HCEC 1CT (cell line): ENCODE measurements around the gene ELL.
A peak's percentile ranks its signal among the peaks of the same experiment; 100 is the strongest.

Source experiments
- DNase-seq: peaks from one replicate; pipeline ENCODE4 v3.0.0-alpha.2; 2017

ELL gene

DNA sequence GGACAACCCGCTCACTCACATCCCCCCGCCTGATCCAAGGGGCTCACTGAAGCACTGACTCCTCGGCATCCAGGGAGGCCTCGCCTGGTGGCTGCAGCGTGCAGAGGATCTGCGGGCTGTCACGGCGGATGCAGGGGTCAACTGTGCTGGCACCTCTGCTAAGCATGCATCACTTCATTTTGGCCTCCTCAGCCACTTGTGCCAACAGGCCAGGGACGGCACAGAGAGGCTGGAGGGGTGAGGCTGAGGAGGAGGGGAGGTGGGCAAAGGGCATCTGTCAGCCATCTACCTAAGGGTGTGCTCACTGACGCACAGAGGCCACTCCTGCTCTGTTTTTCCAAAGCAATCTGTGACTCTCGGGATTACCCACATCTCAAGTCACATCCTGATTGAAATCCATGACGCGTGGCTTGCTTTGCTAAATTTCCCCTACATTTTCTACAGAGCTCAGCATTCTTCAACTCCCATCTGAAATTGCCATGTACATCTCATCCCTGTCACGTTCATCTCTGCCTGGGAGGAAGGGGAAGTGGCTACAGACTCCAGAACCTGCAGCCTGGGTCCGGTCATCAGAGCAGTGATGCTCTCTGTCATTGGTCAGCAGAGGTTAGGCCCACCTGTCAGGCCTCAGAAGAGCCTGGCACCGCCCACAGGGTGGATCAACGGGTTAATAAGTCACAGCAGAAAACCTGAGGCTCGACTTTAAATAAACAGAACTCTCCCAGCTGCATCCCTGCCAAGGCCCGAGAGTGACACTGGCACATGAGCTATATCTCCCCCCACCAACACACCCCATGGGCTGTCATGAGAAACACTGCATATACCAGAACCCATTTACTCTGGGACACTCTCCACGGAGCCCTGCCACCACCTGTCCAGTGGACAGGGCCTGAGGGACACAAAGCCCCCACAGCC, 17.6 kb downstream of the ELL start:
- no peak for DNase-seq

GRCh38 chr19:18503337-18503970, 18.4 kb downstream of the ELL start:
- DNase-seq = no peak

- no peak for DNase-seq
Observed at GRCh38 chr19:18502638-18503294, 19.1 kb downstream of the ELL start.

DNA sequence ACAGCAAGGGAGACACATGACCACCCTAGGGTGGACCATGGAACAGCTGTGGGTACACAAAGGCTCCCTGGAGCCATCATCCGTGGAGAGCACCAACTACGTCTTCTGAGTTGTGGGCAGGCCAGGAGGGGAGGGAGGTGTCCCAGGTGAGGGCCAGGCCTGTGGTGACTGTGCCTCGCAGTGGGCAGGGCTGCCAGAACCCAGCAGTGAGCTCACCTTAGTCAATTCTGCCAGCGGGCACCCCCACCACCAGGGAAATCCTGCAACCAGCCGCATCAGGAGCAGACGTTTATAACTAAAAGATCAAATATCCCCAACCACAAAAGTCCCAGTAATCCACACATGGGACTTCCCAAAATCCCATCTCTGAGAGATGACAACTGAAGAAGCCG, 19.6 kb downstream of the ELL start:
- no peak for DNase-seq

DNA sequence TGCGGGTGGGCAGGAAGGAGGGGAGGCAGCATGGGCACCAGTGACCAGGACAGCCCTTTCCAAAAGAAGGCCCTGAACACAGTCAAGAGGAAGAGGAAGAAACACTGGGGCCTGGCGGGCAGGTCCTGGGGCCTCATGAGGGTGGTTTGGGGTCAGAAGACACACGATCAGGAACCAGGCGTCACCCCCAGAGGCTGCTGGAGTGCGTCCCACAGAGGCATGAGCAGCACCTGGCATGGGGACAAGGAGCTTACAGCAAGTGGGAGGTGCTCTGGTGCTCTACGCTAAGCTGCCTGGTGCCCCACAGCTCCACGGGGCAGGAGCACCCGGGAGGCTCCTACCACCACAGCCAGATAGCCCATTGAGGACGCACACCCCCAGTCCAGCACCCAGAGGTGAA, 20.0 kb downstream of the ELL start:
- DNase-seq = no peak

DNA sequence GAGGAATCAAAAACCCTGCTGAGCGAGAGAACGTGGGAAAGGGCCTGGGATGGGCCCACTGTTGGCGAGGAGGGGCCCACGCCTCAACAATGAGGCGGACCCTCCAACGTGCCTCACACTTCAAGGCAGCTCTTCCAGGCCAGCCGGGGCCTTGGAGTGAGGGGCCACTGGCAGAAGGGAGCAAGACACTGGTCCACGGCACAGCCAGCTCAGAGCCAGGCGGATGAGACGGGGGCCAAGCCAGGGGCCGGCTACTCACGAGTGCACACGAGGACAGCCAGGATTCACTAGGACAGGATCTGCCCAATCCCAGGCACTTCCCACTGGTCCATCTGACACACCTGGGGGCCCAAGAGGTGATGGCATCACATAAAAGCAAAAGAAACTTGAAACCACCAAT, 20.5 kb downstream of the ELL start:
- no peak for DNase-seq

DNA sequence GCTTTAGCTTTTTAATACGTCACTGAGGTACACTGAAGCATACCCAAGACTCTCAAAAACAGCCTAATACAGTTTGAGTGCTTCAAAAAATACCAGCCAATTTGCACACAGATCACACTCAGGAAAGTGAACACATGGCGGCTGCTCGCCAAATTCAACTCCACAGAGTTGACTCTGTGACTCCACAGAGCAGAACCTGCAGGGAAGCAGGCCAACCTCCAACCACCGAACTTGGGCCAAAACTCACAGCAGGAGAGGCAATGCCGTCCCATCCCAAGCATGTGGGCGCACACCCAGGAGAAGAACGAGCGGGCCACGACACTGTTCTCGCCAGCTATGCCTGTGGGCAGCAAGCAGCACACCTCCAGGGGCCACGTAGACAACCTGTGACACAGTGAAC, 21.1 kb downstream of the ELL start:
- no peak for DNase-seq

GRCh38 chr19:18500376-18500775, 21.5 kb downstream of the ELL start:
- no peak for DNase-seq

DNA sequence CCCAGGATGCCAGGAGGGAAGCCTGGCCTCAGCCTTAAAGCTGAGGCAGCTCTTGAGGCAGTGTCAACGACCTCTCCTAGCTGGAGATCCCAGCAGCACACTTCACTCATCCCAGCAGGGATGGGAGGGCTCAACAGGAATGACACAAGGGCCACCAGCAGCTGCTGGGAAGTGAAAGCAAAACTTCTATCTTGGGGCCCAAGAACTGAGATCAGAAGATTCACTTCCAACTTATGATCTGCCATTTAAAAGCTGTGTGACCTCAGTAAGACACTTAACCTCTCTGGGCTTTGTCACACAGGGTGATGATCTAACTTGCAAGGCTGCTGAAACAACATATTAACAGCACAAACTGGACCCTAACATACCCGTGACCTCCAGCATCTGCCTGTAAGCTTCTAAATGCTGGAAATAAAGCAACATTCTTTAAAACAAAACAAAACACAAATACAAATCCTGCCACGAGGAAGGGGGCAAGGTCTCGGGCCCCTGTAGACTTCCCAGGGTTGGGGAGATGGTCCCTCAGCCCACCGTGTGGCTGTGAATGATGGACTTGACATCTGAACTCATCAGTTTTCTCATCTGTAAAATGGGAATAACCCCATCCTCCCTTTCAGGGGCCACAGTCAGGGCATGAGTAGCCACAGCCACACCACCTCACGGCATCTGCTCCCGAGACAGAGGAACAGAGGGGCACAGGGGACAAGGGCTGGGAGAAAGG, 22.7 kb downstream of the ELL start:
- DNase-seq = no peak

DNA sequence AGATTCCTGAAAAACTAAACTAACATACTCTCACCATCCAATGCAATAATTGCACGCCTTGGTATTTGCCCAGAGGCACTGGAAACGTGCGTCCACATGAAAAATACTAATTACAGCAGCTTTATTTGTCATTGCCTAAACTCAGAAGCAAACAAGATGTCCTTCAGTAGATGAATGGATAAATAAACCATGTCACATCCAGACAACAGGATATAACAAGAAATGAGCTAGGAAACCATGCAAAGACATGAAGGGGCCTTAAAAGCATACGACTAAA, 25.0 kb downstream of the ELL start:
- no peak for DNase-seq

- peak; percentile 77 for DNase-seq
Observed at GRCh38 chr19:18496167-18496979, 25.5 kb downstream of the ELL start.

- DNase-seq = no peak
Observed at GRCh38 chr19:18495204-18495911, 26.5 kb downstream of the ELL start.

DNA sequence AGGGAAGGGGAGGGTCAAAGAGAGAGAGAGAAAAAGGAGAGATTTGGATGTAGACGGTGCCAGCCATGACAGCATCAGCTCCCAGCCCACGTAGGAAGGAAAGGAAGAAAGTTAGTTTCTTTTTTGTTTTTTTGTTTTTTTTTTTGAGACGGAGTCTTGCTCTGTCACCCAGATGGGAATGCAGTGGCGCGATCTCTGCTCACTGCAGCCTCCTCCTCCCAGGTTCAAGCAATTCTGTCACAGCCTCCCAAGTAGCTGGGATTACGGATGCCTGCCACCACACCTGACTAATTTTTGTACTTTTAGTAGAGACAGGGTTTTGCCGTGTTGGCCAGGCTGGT, 27.6 kb downstream of the ELL start:
- no peak for DNase-seq

- DNase-seq = no peak
Observed at GRCh38 chr19:18493440-18494266, 28.2 kb downstream of the ELL start.

DNA sequence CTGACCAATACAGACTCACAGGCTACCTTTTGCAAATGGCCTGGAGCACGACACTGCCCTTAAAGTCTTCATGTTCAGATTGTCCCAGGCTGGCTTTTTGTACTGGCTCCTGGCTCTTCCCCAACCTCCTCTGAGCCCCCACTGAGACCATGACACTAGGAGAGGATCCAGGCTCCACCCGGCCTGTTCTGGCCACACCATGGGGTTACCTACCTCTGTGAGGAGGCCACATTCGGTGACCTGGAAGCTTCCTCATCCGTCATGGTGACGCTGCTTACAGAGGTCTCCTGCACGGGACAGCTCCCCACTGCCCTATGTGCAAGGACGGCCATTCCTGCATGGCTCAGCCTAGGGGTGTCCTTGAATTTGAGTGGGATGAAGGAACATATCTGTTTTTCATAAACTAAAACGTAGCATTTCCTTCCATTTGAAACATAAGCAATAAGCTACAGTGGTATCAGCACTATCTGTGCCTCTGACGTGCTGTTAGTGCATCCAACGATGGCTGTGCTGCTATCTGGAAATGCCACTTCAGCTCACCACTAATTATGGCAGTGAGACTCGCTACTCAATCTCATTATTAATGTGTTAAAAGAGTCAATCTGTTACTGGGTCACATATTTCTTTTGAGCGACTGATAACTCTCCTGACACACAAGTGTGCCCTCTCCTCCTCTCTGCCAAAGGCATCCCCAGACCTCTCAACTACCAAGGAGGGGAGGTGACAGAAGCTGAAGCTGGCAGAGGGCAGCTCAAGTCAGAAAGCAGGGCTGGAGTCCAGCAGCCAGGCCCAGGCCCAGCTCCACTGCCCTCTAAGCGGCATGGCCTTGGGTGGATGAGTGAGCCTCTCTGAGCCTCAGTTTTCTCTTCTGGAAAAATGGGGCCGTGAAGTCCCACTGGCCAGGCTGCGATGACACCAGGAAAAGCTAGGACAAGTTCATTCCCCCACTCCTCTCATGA, 29.6 kb downstream of the ELL start:
- DNase-seq = no peak

DNA sequence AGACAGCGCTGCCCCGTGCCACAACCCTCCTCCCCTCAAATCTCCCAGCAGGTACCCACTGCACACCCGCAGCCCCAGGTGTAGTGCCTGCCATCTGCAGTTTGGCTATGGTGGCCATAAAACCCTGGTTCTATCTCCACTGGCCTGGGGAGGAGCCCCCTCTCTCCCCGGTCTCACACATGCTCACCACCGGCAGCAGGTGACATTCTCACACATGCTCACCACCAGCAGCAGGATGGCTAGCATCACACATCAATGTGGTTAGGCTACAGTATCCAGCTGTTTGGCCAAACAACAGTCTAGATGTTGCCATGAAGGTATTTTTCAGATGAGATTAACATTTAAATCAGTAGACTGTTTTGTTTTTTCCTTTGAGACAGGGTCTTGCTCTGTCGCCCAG, 31.1 kb downstream of the ELL start:
- DNase-seq = no peak

DNA sequence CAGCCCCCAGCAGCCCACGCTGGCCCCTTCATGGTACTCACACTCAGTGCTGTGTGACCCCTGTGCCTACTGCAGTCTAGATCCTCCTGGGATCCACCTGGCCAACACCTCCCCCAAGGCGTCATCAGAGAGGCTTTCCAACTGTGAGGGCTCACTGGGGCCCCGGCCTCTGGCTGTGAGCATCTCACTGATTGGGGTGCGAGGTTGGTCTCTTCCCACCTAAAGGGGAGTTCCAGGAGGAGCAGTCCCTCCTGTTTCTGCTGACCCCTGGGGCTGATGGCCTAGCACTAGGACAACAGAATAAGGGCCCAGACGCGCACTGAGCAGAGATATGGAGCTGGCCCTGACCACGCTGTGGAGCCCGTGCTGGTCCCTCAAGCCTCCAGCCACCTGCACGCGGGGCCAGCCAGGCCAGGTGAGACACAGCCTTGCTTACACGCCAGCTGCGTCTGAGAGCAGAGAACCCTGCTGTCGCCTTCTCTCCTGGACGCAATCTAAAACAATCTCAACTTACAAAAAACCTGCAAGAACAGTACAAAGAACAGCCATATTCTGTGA, 32.2 kb downstream of the ELL start:
- no peak for DNase-seq

DNA sequence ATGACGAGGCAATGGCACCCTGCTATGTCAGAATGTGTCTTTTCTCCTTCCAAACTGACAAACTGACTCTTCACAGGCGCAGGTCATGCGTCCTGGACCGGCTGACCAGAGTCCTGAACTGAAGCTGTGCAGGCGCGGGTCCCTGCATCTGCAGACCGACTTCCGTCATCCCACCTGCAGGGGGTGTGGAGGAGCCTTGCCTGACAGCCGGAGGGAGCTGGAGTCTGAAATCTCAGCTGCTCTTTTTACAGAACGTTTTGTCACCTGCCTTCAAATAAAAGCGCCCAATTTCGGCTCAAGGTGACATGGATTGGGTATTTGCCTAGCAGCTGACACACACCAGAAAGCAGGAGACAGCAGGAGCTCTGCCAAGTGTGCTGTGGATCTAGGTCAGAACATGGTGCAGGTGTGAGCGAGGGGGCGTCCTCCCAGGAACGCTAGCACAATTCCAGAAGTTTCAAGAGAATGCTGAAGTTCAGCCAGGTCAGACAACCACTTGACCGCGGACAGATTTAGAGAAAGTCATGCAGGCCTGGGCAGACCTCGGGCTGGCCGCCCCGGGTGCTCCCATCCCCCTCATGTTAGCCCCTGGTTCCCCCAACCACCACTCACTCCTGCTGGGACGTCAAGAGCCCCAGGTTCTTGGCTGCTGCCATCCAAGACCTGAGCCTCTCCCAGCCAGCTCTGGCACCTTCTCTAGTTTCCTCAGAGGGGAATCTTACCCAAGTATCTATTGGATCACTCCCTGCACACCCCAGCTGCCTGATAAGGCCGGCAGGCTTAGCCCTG, 32.8 kb downstream of the ELL start:
- no peak for DNase-seq

GRCh38 chr19:18488403-18488723, 33.5 kb downstream of the ELL start:
- peak; percentile 50 for DNase-seq
